OCI-LY7 (cell line): ENCODE data around the gene ATP6AP1. TPM values are rescaled to one million over a fixed set of nuclear protein-coding genes. Genes with fewer than 3 reads are reported as not detected.
"Not testable (repeated sequence)": the region's sequence is repeated elsewhere in the genome, so short reads cannot be mapped to it uniquely, and the experiment has no call there.

Experiments used
- BruUV-seq: library from RNA; stranded (reverse); fragments of 400-500 nt; replicated peaks from 2 replicates; lab custom pipeline; 2021; lab: Mats Ljungman, UMichigan
- CTCF ChIA-PET: fragments of 300-600 bp; sonication (Branson Sonifier 250); formaldehyde crosslinking; loops from one replicate; lab custom pipeline; 2022; ENCODE audit warnings: antibody characterized with exemption; ENCODE audit not compliant: unreplicated experiment; lab: Charles Lee
- POLR2A ChIA-PET: fragments of 300-600 bp; sonication (Branson Sonifier 250); formaldehyde crosslinking; loops from one replicate; lab custom pipeline; 2022; ENCODE audit warnings: antibody characterized with exemption; lab: Charles Lee
- DNase-seq: peaks from one replicate; pipeline ENCODE4 v3.0.0-alpha.2; 2015; ENCODE audit warnings: low spot score
- H2AFZ ChIP-seq: fragments of 200-600 bp; sonication (generic), shearing (Covaris generic); 2 replicates; pipeline ENCODE4 v1.6.1; 2014; ENCODE audit warnings: mild to moderate bottlenecking, antibody characterized with exemption, low read length, moderate library complexity
- H3K27ac ChIP-seq: fragments of 200-600 bp; sonication (generic); 2 replicates; pipeline ENCODE4 v1.5.1; 2014; ENCODE audit warnings: mixed run types, low read depth, mild to moderate bottlenecking, moderate library complexity, low read length, inconsistent platforms; ENCODE audit not compliant: poor library complexity, severe bottlenecking
- H3K36me3 ChIP-seq: fragments of 200-600 bp; sonication (generic); 2 replicates; pipeline ENCODE4 v1.6.1; 2014; ENCODE audit warnings: mild to moderate bottlenecking, antibody characterized with exemption, low read length, moderate library complexity, mixed read lengths; ENCODE audit not compliant: insufficient read depth
- H3K4me1 ChIP-seq: fragments of 200-600 bp; sonication (generic); 2 replicates; pipeline ENCODE4 v1.5.1; 2014; ENCODE audit warnings: mild to moderate bottlenecking, low read length; ENCODE audit not compliant: insufficient read depth, poor library complexity, severe bottlenecking
- H3K4me2 ChIP-seq: fragments of 200-600 bp; sonication (generic); 2 replicates; pipeline ENCODE4 v1.6.1; 2014; ENCODE audit warnings: mild to moderate bottlenecking, low read length
- H3K4me3 ChIP-seq: fragments of 200-600 bp; sonication (generic); 2 replicates; pipeline ENCODE4 v1.5.1; 2014; ENCODE audit warnings: mild to moderate bottlenecking, low read depth, low read length; ENCODE audit not compliant: poor library complexity, severe bottlenecking
- H3K79me2 ChIP-seq: fragments of 200-600 bp; sonication (generic); 2 replicates; pipeline ENCODE4 v1.6.1; 2016; ENCODE audit warnings: low read depth, mild to moderate bottlenecking, low read length, moderate library complexity, mixed read lengths; ENCODE audit not compliant: insufficient read depth
- H3K9me2 ChIP-seq: fragments of 200-600 bp; sonication (generic); 2 replicates; pipeline ENCODE4 v1.6.1; 2016; ENCODE audit warnings: mild to moderate bottlenecking, low read length, mixed read lengths; ENCODE audit not compliant: insufficient read depth
- H3K9me3 ChIP-seq: fragments of 200-600 bp; sonication (generic); 2 replicates; pipeline ENCODE4 v1.6.1; 2014; ENCODE audit warnings: mild to moderate bottlenecking, mixed run types, low read length, mixed read lengths
- H4K20me1 ChIP-seq: fragments of 200-600 bp; sonication (generic); 2 replicates; pipeline ENCODE4 v1.6.1; 2014; ENCODE audit warnings: mild to moderate bottlenecking, antibody characterized with exemption, low read length, moderate library complexity, mixed read lengths; ENCODE audit not compliant: insufficient read depth
- EZH2phosphoT487 ChIP-seq: fragments of 200-600 bp; sonication (generic); IDR thresholded peaks from 2 replicates; pipeline ENCODE4 v1.6.1; 2018; ENCODE audit warnings: low read depth, borderline replicate concordance, mild to moderate bottlenecking, mixed run types, antibody characterized with exemption, low read length, moderate library complexity, mixed read lengths
- intact Hi-C: fragments of 100-400 bp; cut with micrococcal nuclease; formaldehyde crosslinking; loops from one replicate; pipeline ENCODE4 v1.10.0; 2022; ENCODE audit not compliant: unreplicated experiment
- total RNA-seq, 2 experiments: library from RNA; depleted of rRNA in 1 of 2; stranded (reverse); fragments of >200 nt in 1 of 2; shearing (Covaris generic) in 1 of 2; gene quantifications; 2 replicates each; pipeline ENCODE4 v1.2.3, GENCODE V29; 2014 to 2022
- TF ChIP-seq, protein P1 (sequence below): fragments of 200-600 bp; sonication (generic); conservative IDR thresholded peaks from 2 replicates; pipeline ENCODE4 v1.5.1; 2014; ENCODE audit warnings: mild to moderate bottlenecking, antibody characterized with exemption, low read length, moderate library complexity, mixed read lengths

ATP6AP1 gene
- total RNA-seq, 2 experiments from 2014 or later: 26.4 to 39.5 TPM

DNA sequence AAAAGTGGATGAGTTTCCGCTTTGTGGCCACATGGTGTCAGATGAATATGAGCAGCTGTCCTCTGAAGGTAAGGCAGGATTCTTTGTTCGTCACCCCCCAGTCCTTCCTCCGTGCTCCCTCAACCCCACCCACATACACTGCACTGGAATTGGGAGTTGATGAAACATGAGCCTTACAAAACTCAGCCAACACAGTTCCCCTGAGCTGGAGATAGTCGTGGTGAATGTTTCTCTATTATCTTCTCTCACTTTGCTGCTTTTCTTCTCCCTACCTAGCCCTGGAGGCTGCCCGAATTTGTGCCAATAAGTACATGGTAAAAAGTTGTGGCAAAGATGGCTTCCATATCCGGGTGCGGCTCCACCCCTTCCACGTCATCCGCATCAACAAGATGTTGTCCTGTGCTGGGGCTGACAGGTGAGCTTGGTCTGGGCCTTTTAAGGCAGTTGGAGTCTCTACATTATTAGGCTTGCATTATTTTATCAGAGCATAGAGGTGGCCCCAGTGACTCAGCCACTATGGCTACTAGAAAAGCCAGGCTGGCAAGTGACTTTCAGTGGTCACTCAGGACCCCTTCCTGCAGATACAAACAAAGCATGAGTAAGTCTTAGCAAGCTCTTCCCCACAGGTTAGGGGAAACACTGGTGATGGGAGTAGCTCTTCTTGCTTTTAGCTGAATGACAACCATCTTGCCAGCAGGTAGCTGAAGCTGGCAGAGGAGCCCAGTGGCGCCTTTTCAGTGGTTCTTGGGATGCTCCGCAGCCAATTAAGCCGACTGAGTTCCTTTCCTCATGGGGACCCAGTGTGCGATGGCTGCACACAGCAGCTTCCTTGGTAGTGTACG, 28.7 kb upstream of the ATP6AP1 start:
- intact Hi-C loops: loop anchor here (5.0 kb wide), 1 partner anchor 133 kb away; no protein-coding TSS in a partner anchor

DNA sequence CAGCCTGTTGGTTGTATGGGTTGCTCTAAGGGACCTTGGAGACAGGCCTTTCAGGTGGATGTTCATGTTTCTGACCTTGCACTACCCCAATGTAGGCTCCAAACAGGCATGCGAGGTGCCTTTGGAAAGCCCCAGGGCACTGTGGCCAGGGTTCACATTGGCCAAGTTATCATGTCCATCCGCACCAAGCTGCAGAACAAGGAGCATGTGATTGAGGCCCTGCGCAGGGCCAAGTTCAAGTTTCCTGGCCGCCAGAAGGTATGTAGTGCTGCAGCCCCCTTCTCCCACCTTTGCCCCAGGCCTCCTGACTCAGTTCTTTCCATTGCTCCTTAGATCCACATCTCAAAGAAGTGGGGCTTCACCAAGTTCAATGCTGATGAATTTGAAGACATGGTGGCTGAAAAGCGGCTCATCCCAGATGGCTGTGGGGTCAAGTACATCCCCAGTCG, 28.1 kb upstream of the ATP6AP1 start:
- POLR2A ChIA-PET: interaction anchor here (0.8 to 1.3 kb wide), 4 partner anchors 10 to 81 kb away, joined by 3 read pairs; no protein-coding TSS in a partner anchor
- H3K4me2 ChIP-seq: peak overlapping the region; percentile 98; the same call in 1 of the 2 replicates

More for the DNA sequence above, 28.7 kb upstream of the ATP6AP1 start:
- Histone ChIP-seq H3K36me3 (peaks cover 38% of the 10 kb centered on the region), H2AFZ (no peak overlapping the region), H3K27ac (peak overlapping the region; percentile 90), H3K9me3 (no peaks in the 10 kb centered on the region), H3K4me2 (peak overlapping the region; percentile 98), H3K4me1 (peaks cover 9% of the 10 kb centered on the region), H3K4me3 (peak overlapping the region; percentile 86), H3K9me2 (no peaks in the 10 kb centered on the region), H3K79me2 (peaks cover 13% of the 10 kb centered on the region; the same call in 1 of the 2 replicates), H4K20me1 (no peaks in the 10 kb centered on the region)
- TF ChIP-seq EZH2phosphoT487: no peak
- TF ChIP-seq, protein P1, sequence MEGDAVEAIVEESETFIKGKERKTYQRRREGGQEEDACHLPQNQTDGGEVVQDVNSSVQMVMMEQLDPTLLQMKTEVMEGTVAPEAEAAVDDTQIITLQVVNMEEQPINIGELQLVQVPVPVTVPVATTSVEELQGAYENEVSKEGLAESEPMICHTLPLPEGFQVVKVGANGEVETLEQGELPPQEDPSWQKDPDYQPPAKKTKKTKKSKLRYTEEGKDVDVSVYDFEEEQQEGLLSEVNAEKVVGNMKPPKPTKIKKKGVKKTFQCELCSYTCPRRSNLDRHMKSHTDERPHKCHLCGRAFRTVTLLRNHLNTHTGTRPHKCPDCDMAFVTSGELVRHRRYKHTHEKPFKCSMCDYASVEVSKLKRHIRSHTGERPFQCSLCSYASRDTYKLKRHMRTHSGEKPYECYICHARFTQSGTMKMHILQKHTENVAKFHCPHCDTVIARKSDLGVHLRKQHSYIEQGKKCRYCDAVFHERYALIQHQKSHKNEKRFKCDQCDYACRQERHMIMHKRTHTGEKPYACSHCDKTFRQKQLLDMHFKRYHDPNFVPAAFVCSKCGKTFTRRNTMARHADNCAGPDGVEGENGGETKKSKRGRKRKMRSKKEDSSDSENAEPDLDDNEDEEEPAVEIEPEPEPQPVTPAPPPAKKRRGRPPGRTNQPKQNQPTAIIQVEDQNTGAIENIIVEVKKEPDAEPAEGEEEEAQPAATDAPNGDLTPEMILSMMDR: no peak
- ChIA-PET CTCF (no interaction called here), POLR2A (interaction anchor here (0.8 to 1.3 kb wide), 4 partner anchors 11 to 82 kb away, joined by 3 read pairs; no protein-coding TSS in a partner anchor)
- peak; percentile 12 for DNase-seq
- BruUV-seq: no TSS peak

DNA sequence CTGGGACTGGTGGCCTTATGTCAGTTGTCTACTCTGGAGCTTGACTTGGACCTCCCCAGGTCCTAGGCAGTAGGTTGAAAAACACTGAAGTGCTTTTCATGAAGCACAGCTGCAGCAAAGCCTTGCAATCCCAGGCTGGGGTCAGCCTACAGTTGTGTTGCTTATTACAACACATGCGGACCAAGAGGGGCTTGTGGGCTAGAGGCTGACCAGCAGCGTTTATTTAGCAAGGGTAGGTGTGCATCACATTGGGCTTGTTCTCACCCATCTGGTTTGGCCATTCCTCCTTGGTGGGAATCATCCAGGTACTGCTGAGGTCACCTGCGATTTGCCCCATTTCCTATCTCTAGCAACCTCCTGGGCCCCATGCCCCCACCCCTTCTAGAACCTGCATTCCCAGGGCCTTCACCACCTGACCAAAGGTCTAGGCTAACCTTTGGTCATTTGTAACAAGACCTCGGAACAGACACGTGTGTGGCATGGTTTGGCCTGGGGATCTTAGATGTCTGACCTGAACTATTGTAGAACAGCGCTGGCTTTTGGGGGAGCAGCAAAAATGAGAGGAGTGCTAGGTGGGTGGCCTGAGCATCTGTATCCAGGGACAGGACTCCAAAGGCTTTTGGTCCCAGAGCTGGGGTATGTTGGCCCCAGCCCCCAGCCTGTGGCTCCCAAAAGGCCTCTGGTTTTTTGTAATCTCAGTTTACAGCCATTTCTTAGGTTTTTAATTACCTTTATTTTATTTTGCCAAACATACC, 27.3 kb upstream of the ATP6AP1 start:
- CTCF ChIA-PET: no interaction called here

More for the DNA sequence above, 28.1 kb upstream of the ATP6AP1 start:
- H2AFZ ChIP-seq, BruUV-seq, CTCF ChIA-PET, H3K27ac ChIP-seq, H4K20me1 ChIP-seq, H3K4me1 ChIP-seq, H3K9me2 ChIP-seq, DNase-seq, H3K9me3 ChIP-seq: not testable (repeated sequence)
- intact Hi-C loops: loop anchor here (5.0 kb wide), 1 partner anchor 132 kb away; no protein-coding TSS in a partner anchor
- Histone ChIP-seq H3K4me3 (peak overlapping the region; percentile 86), H3K36me3 (peaks cover 38% of the 10 kb centered on the region), H3K79me2 (peaks cover 13% of the 10 kb centered on the region; the same call in 1 of the 2 replicates)

More for the DNA sequence above, 27.3 kb upstream of the ATP6AP1 start:
- peaks cover 13% of the 10 kb centered on the region; the same call in 1 of the 2 replicates for H3K79me2 ChIP-seq
- H3K4me3 ChIP-seq: no peak overlapping the region
- no TSS peak for BruUV-seq
- no peaks in the 10 kb centered on the region for H3K9me3 ChIP-seq
- H3K4me2 ChIP-seq: 0 out of 2 replicates have a peak overlapping the region, but pooled peaks have one; percentile 26
- POLR2A ChIA-PET: no interaction called here
- peak overlapping the region; percentile 39 for H3K27ac ChIP-seq
- H3K4me1 ChIP-seq: peaks cover 9% of the 10 kb centered on the region
- peaks cover 38% of the 10 kb centered on the region for H3K36me3 ChIP-seq
- intact Hi-C loops: loop anchor here (5.0 kb wide), 1 partner anchor 131 kb away; no protein-coding TSS in a partner anchor
- H2AFZ ChIP-seq: no peak overlapping the region
- DNase-seq: peak; percentile 11
- TF ChIP-seq, protein P1: no peak
- TF ChIP-seq EZH2phosphoT487: no peak
- no peaks in the 10 kb centered on the region for H4K20me1 ChIP-seq
- no peaks in the 10 kb centered on the region for H3K9me2 ChIP-seq
